Activated T-helper 17 cell treated with anti-CD3 and anti-CD28 coated beads, Interleukin-2, amount 50 U/mL, for 72 hours (primary cell): Measurements from ENCODE around the gene ILDR2. TPM values are rescaled to one million over a fixed set of nuclear protein-coding genes. Genes with fewer than 3 reads are reported as not detected.
"Not testable (repeated sequence)": the region's sequence is repeated elsewhere in the genome, so short reads cannot be mapped to it uniquely, and the experiment has no call there.

ENCODE experiments used
- ATAC-seq: fragments of 150-1000 bp; cut with Tn5 transposase; replicated peaks from 2 replicates; pipeline ENCODE4 v1.10.0; 2021; ENCODE audit warnings: mild to moderate bottlenecking, moderate library complexity
- H3K27ac Mint-ChIP-seq: one replicate; pipeline ENCODE4 v1.8.0; 2022; ENCODE audit warnings: mixed read lengths
- H3K27me3 Mint-ChIP-seq: one replicate; pipeline ENCODE4 v1.8.0; 2022; ENCODE audit warnings: mixed read lengths
- H3K36me3 Mint-ChIP-seq: one replicate; pipeline ENCODE4 v1.8.0; 2022; ENCODE audit warnings: low read depth, mild to moderate bottlenecking, mixed read lengths
- H3K4me1 Mint-ChIP-seq: one replicate; pipeline ENCODE4 v1.8.0; 2022; ENCODE audit warnings: mixed read lengths
- H3K4me3 Mint-ChIP-seq: one replicate; pipeline ENCODE4 v1.8.0; 2022; ENCODE audit warnings: mild to moderate bottlenecking, mixed read lengths
- H3K9me3 Mint-ChIP-seq: one replicate; pipeline ENCODE4 v1.8.0; 2022; ENCODE audit warnings: mixed read lengths
- total RNA-seq, 2 donors: library from RNA; stranded (reverse); gene quantifications; one replicate each; pipeline ENCODE4 v1.2.3, GENCODE V29; 2022

ILDR2 gene
- total RNA-seq, 2 donors from 2014 or later = 5.0 to 5.8 TPM

- no peaks in the 10 kb centered on the region for H3K36me3 Mint-ChIP-seq
- H3K27me3 Mint-ChIP-seq = peaks cover 19% of the 10 kb centered on the region
- no peak overlapping the region for H3K27ac Mint-ChIP-seq
- no peak overlapping the region for H3K4me3 Mint-ChIP-seq
- peak; percentile 9 for ATAC-seq
- peaks cover 3% of the 10 kb centered on the region for H3K4me1 Mint-ChIP-seq
- peaks cover 8% of the 10 kb centered on the region for H3K9me3 Mint-ChIP-seq
Measured at GRCh38 chr1:166902279-166902678, 73.1 kb downstream of the ILDR2 start.

GRCh38 chr1:166900987-166901386 is 74.4 kb downstream of the ILDR2 start:
- Mint-ChIP-seq H3K36me3 (no peaks in the 10 kb centered on the region), H3K9me3 (peaks cover 13% of the 10 kb centered on the region), H3K27ac (no peak overlapping the region), H3K4me1 (no peaks in the 10 kb centered on the region), H3K27me3 (peaks cover 27% of the 10 kb centered on the region), H3K4me3 (no peak overlapping the region)
- ATAC-seq = no peak

GRCh38 chr1:166899769-166900168 is 75.6 kb downstream of the ILDR2 start:
- Mint-ChIP-seq H3K27me3 (peaks cover 32% of the 10 kb centered on the region), H3K36me3 (no peaks in the 10 kb centered on the region), H3K4me1 (no peaks in the 10 kb centered on the region), H3K4me3 (no peak overlapping the region), H3K27ac (no peak overlapping the region), H3K9me3 (peaks cover 13% of the 10 kb centered on the region)
- ATAC-seq = no peak

GRCh38 chr1:166895766-166896165 is 79.6 kb downstream of the ILDR2 start:
- Mint-ChIP-seq H3K9me3 (peaks cover 13% of the 10 kb centered on the region), H3K4me3 (no peak overlapping the region), H3K36me3 (no peaks in the 10 kb centered on the region), H3K27ac (no peak overlapping the region), H3K4me1 (no peaks in the 10 kb centered on the region), H3K27me3 (peaks cover 36% of the 10 kb centered on the region)
- no peak for ATAC-seq

GRCh38 chr1:166889776-166890175 is 85.6 kb downstream of the ILDR2 start:
- Mint-ChIP-seq H3K36me3 (no peaks in the 10 kb centered on the region), H3K27ac (no peak overlapping the region), H3K4me3 (no peak overlapping the region), H3K4me1 (no peaks in the 10 kb centered on the region), H3K27me3 (peaks cover 17% of the 10 kb centered on the region), H3K9me3 (no peaks in the 10 kb centered on the region)
- no peak for ATAC-seq

GRCh38 chr1:166888373-166889111 is 86.8 kb downstream of the ILDR2 start:
- Mint-ChIP-seq H3K36me3 (no peaks in the 10 kb centered on the region), H3K9me3 (no peaks in the 10 kb centered on the region), H3K4me3 (no peak overlapping the region), H3K4me1 (no peaks in the 10 kb centered on the region), H3K27me3 (peaks cover 15% of the 10 kb centered on the region), H3K27ac (no peak overlapping the region)
- no peak for ATAC-seq

- Mint-ChIP-seq H3K27ac (no peak overlapping the region), H3K9me3 (no peaks in the 10 kb centered on the region), H3K4me3 (no peak overlapping the region), H3K27me3 (peaks cover 13% of the 10 kb centered on the region), H3K36me3 (no peaks in the 10 kb centered on the region), H3K4me1 (no peaks in the 10 kb centered on the region)
- peak; percentile 16 for ATAC-seq
Measured at GRCh38 chr1:166884971-166885370, 90.4 kb downstream of the ILDR2 start.

- ATAC-seq = peak; percentile 57
- H3K9me3 Mint-ChIP-seq = no peaks in the 10 kb centered on the region
- H3K27ac Mint-ChIP-seq = no peak overlapping the region
- H3K4me3 Mint-ChIP-seq = peak overlapping the region; percentile 16
- H3K27me3 Mint-ChIP-seq = peaks cover 13% of the 10 kb centered on the region
- no peaks in the 10 kb centered on the region for H3K4me1 Mint-ChIP-seq
- H3K36me3 Mint-ChIP-seq = no peaks in the 10 kb centered on the region
Measured at GRCh38 chr1:166884040-166884642, 91.2 kb downstream of the ILDR2 start.

- H3K4me1 Mint-ChIP-seq = no peaks in the 10 kb centered on the region
- H3K4me3 Mint-ChIP-seq = no peak overlapping the region
- H3K9me3 Mint-ChIP-seq = no peaks in the 10 kb centered on the region
- no peaks in the 10 kb centered on the region for H3K36me3 Mint-ChIP-seq
- ATAC-seq = no peak
- no peak overlapping the region for H3K27ac Mint-ChIP-seq
- H3K27me3 Mint-ChIP-seq = peaks cover 13% of the 10 kb centered on the region
Measured at GRCh38 chr1:166882893-166883292, 92.4 kb downstream of the ILDR2 start.

- H3K4me3 Mint-ChIP-seq, H3K27ac Mint-ChIP-seq, H3K9me3 Mint-ChIP-seq, ATAC-seq, H3K27me3 Mint-ChIP-seq: not testable (repeated sequence)
- Mint-ChIP-seq H3K4me1 (peaks cover 14% of the 10 kb centered on the region), H3K36me3 (peaks cover 12% of the 10 kb centered on the region)
Measured at GRCh38 chr1:166878173-166878917, 97.0 kb downstream of the ILDR2 start.

GRCh38 chr1:166876540-166876838 is 98.9 kb downstream of the ILDR2 start:
- H3K4me3 Mint-ChIP-seq = peak overlapping the region; percentile 85
- peak overlapping the region; percentile 89 for H3K27ac Mint-ChIP-seq
- H3K4me1 Mint-ChIP-seq = peaks cover 19% of the 10 kb centered on the region
- no peaks in the 10 kb centered on the region for H3K27me3 Mint-ChIP-seq
- H3K9me3 Mint-ChIP-seq = no peaks in the 10 kb centered on the region
- H3K36me3 Mint-ChIP-seq = peaks cover 14% of the 10 kb centered on the region
- peak; percentile 0 for ATAC-seq

- peak within 1 kb of the TSS; percentile 85 for H3K4me3 Mint-ChIP-seq
- H3K4me1 Mint-ChIP-seq = peaks cover 19% of the 10 kb centered on the region
- peak within 1 kb of the TSS; percentile 89 for H3K27ac Mint-ChIP-seq
- peak; percentile 93 for ATAC-seq
- H3K9me3 Mint-ChIP-seq = no peaks in the 10 kb centered on the region
- peaks cover 14% of the 10 kb centered on the region for H3K36me3 Mint-ChIP-seq
- H3K27me3 Mint-ChIP-seq = no peaks in the 10 kb centered on the region
Measured at GRCh38 chr1:166875734-166876539, 99.4 kb downstream of the ILDR2 start, which contains the start of gene TADA1. Gene TADA1 (minus strand): TSS chr1:166876264. CDS start chr1:166876233, 31 bp downstream.

GRCh38 chr1:166875302-166875733 is 100.0 kb downstream of the ILDR2 start:
- Mint-ChIP-seq H3K36me3 (peaks cover 14% of the 10 kb centered on the region), H3K9me3 (no peaks in the 10 kb centered on the region), H3K4me1 (peaks cover 19% of the 10 kb centered on the region), H3K27ac (peak overlapping the region; percentile 89), H3K27me3 (no peaks in the 10 kb centered on the region), H3K4me3 (peak overlapping the region; percentile 85)
- no peak for ATAC-seq

GRCh38 chr1:166874464-166874863 is 100.9 kb downstream of the ILDR2 start:
- no peak for ATAC-seq
- no peak overlapping the region for H3K27ac Mint-ChIP-seq
- peaks cover 19% of the 10 kb centered on the region for H3K4me1 Mint-ChIP-seq

More at GRCh38 chr1:166874464-166874863, 100.9 kb downstream of the ILDR2 start:
- Mint-ChIP-seq H3K9me3 (no peaks in the 10 kb centered on the region), H3K27me3 (no peaks in the 10 kb centered on the region), H3K36me3 (peaks cover 15% of the 10 kb centered on the region), H3K4me3 (peak overlapping the region; percentile 85)
